Osteocyte (in vitro differentiated cells): ENCODE measurements around the gene STON2. TPM values are rescaled to one million over a fixed set of nuclear protein-coding genes. Genes with fewer than 3 reads are reported as not detected.

Source experiments
- DNase-seq: peaks from one replicate; pipeline ENCODE4 v3.0.0; 2021; ENCODE audit warnings: mixed read lengths; ENCODE audit not compliant: unreplicated experiment; ENCODE audit errors: extremely low spot score
- H3K27ac Mint-ChIP-seq: one replicate; pipeline ENCODE4 v1.8.0; 2021; ENCODE audit warnings: mild to moderate bottlenecking, mixed read lengths; ENCODE audit not compliant: unreplicated experiment
- H3K27me3 Mint-ChIP-seq: one replicate; pipeline ENCODE4 v1.8.0; 2021; ENCODE audit warnings: mixed read lengths; ENCODE audit not compliant: unreplicated experiment
- H3K36me3 Mint-ChIP-seq: one replicate; pipeline ENCODE4 v1.8.0; 2021; ENCODE audit warnings: mixed read lengths; ENCODE audit not compliant: unreplicated experiment
- H3K4me1 Mint-ChIP-seq: one replicate; pipeline ENCODE4 v1.8.0; 2021; ENCODE audit warnings: mixed read lengths; ENCODE audit not compliant: unreplicated experiment
- H3K4me3 Mint-ChIP-seq: one replicate; pipeline ENCODE4 v1.8.0; 2021; ENCODE audit warnings: mild to moderate bottlenecking, moderate library complexity, mixed read lengths; ENCODE audit not compliant: unreplicated experiment
- H3K9me3 Mint-ChIP-seq: one replicate; pipeline ENCODE4 v1.8.0; 2021; ENCODE audit warnings: mixed read lengths; ENCODE audit not compliant: unreplicated experiment
- total RNA-seq: library from RNA; stranded (reverse); gene quantifications from 2 replicates; pipeline ENCODE4 v1.2.1, GENCODE V29; 2021
- TF ChIP-seq, protein P1 (sequence below): fragments of 200-600 bp; sonication (generic); IDR thresholded peaks from 2 replicates; pipeline ENCODE4 v1.5.0; 2021; ENCODE audit warnings: antibody characterized with exemption, mild to moderate bottlenecking, moderate library complexity

STON2 gene
- total RNA-seq, 1 donor from 2014 or later, result not detected

GRCh38 chr14:81265636-81266169 lies 134.4 kb downstream of the STON2 start:
- Mint-ChIP-seq H3K27ac (no peak overlapping the region), H3K27me3 (peaks cover 30% of the 10 kb centered on the region), H3K9me3 (no peaks in the 10 kb centered on the region), H3K4me3 (no peak overlapping the region), H3K4me1 (no peaks in the 10 kb centered on the region), H3K36me3 (no peaks in the 10 kb centered on the region)
- TF ChIP-seq, protein P1, sequence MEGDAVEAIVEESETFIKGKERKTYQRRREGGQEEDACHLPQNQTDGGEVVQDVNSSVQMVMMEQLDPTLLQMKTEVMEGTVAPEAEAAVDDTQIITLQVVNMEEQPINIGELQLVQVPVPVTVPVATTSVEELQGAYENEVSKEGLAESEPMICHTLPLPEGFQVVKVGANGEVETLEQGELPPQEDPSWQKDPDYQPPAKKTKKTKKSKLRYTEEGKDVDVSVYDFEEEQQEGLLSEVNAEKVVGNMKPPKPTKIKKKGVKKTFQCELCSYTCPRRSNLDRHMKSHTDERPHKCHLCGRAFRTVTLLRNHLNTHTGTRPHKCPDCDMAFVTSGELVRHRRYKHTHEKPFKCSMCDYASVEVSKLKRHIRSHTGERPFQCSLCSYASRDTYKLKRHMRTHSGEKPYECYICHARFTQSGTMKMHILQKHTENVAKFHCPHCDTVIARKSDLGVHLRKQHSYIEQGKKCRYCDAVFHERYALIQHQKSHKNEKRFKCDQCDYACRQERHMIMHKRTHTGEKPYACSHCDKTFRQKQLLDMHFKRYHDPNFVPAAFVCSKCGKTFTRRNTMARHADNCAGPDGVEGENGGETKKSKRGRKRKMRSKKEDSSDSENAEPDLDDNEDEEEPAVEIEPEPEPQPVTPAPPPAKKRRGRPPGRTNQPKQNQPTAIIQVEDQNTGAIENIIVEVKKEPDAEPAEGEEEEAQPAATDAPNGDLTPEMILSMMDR, result no peak
- no peak for DNase-seq

DNA sequence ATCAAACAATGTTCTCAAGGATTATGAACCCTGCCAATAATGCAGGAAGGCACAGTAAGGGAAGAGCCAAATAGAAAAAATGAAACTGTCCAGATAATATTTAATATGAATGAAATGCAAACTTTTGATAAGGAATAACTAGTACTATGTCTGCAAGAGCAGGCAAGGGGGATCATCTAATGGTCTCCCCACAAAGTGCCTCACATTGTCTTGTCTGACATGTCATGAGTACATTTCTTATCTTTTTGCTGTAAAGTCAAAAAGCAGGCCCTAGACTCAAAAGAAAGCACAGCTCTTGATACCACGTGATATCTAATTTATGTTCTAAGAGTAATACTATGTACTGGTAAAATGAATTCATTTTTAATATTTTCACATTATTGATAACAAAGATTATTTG lies 135.5 kb downstream of the STON2 start:
- TF ChIP-seq, protein P1, result no peak
- H3K9me3 Mint-ChIP-seq, result no peaks in the 10 kb centered on the region

GRCh38 chr14:81263777-81264410 lies 136.2 kb downstream of the STON2 start:
- Mint-ChIP-seq H3K4me1 (no peaks in the 10 kb centered on the region), H3K9me3 (no peaks in the 10 kb centered on the region), H3K27me3 (peaks cover 30% of the 10 kb centered on the region), H3K27ac (no peak overlapping the region), H3K4me3 (no peak overlapping the region), H3K36me3 (no peaks in the 10 kb centered on the region)
- no peak for DNase-seq
- TF ChIP-seq, protein P1, result no peak

More for the DNA sequence above, 135.5 kb downstream of the STON2 start:
- H3K4me1 Mint-ChIP-seq, result no peaks in the 10 kb centered on the region
- no peak overlapping the region for H3K4me3 Mint-ChIP-seq
- H3K27ac Mint-ChIP-seq, result no peak overlapping the region
- no peaks in the 10 kb centered on the region for H3K36me3 Mint-ChIP-seq
- peaks cover 30% of the 10 kb centered on the region for H3K27me3 Mint-ChIP-seq
- no peak for DNase-seq

DNA sequence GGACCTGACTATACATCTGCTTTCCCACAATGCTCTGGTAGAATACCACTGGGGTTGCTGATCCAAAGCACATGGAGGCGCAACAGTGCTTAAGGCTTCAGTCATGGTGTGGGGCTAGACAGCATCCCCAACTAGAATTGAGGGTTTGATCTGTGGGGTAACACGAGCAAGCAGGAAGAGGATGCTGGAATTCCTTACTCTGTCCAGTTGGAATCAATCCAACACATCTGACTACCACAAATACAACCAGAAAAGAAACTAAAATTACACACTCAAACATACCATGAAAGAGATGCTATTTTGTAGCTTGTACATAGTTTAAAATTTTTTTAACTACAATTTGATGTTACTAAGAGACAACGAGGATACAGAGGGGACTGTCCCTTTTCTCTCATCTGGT lies 138.9 kb downstream of the STON2 start:
- Mint-ChIP-seq H3K36me3 (no peaks in the 10 kb centered on the region), H3K27me3 (peaks cover 12% of the 10 kb centered on the region), H3K27ac (no peak overlapping the region), H3K9me3 (no peaks in the 10 kb centered on the region), H3K4me3 (no peak overlapping the region), H3K4me1 (no peaks in the 10 kb centered on the region)
- TF ChIP-seq, protein P1, result no peak
- DNase-seq, result no peak

GRCh38 chr14:81260732-81261131 lies 139.4 kb downstream of the STON2 start:
- H3K27me3 Mint-ChIP-seq, result peaks cover 10% of the 10 kb centered on the region
- H3K4me1 Mint-ChIP-seq, result no peaks in the 10 kb centered on the region
- no peaks in the 10 kb centered on the region for H3K36me3 Mint-ChIP-seq
- H3K9me3 Mint-ChIP-seq, result no peaks in the 10 kb centered on the region
- H3K27ac Mint-ChIP-seq, result no peak overlapping the region
- no peak for DNase-seq
- no peak overlapping the region for H3K4me3 Mint-ChIP-seq
- TF ChIP-seq, protein P1, result no peak
